ENCODE measurements around the gene YTHDF2. TPM values are rescaled to one million over a fixed set of nuclear protein-coding genes. Genes with fewer than 3 reads are reported as not detected.

The YTHDF2 gene
- polyA plus RNA-seq, 1 experiment: 85.1 TPM

GRCh38 chr1:28735961-28736449 is 735 bp upstream of the YTHDF2 start:
- Histone ChIP-seq H3K9me3 (ENCODE audit: control insufficient read depth, insufficient read depth, low read length) (no peaks in the 10 kb centered on the region; the same call in 1 of the 2 replicates), H3K27me3 (ENCODE audit: control insufficient read depth, insufficient read depth, low read length) (no peaks in the 10 kb centered on the region), H3K4me3 (ENCODE audit: low read depth, low read length) (peak overlapping the region; percentile 57), H3K27ac (ENCODE audit: low read depth, low read length) (peak overlapping the region; percentile 87)
- no peak for DNase-seq (ENCODE audit: low read depth, low spot score)
- TF ChIP-seq CTCF (IDR thresholded peaks at IDR 0.05; ENCODE audit: low read depth, low read length): no peak
- ChIA-PET POLR2A (interaction anchor here (0.6 to 2.2 kb wide), 24 partner anchors 10 to 446 kb away, joined by 3 to 39 read pairs (median 5); partner anchors contain the start of genes GMEB1, RNU11, SRSF4 and TAF12), CTCF (interaction anchor here (0.6 to 2.3 kb wide), 32 partner anchors 9 to 1081 kb away, joined by 3 to 66 read pairs (median 6); partner anchors contain the start of genes GMEB1 and RNU11)

GRCh38 chr1:28737307-28738132 is 780 bp downstream of the YTHDF2 start:
- TF ChIP-seq CTCF (IDR thresholded peaks at IDR 0.05; ENCODE audit: low read depth, low read length): no peak
- ChIA-PET CTCF (interaction anchor here (0.5 to 2.3 kb wide), 54 partner anchors 8 to 444 kb away, joined by 3 to 66 read pairs (median 5); partner anchors contain the start of genes GMEB1, RNU11 and SRSF4), POLR2A (interaction anchor here (0.6 to 2.2 kb wide), 24 partner anchors 11 to 444 kb away, joined by 3 to 39 read pairs (median 6); partner anchors contain the start of genes GMEB1, RNU11, SRSF4 and TAF12)
- Histone ChIP-seq H3K9me3 (ENCODE audit: control insufficient read depth, insufficient read depth, low read length) (no peaks in the 10 kb centered on the region; the same call in 1 of the 2 replicates), H3K27me3 (ENCODE audit: control insufficient read depth, insufficient read depth, low read length) (no peaks in the 10 kb centered on the region), H3K4me3 (ENCODE audit: low read depth, low read length) (peak overlapping the region; percentile 77), H3K27ac (ENCODE audit: low read depth, low read length) (peak overlapping the region; percentile 82)
- DNase-seq (ENCODE audit: low read depth, low spot score): no peak

GRCh38 chr1:28740118-28740517 is 3.4 kb downstream of the YTHDF2 start:
- DNase-seq (ENCODE audit: low read depth, low spot score): no peak
- Histone ChIP-seq H3K27ac (ENCODE audit: low read depth, low read length) (no peak overlapping the region), H3K27me3 (ENCODE audit: control insufficient read depth, insufficient read depth, low read length) (no peaks in the 10 kb centered on the region), H3K9me3 (ENCODE audit: control insufficient read depth, insufficient read depth, low read length) (no peaks in the 10 kb centered on the region; the same call in 1 of the 2 replicates), H3K4me3 (ENCODE audit: low read depth, low read length) (no peak overlapping the region)
- POLR2A ChIA-PET: no interaction called here
- CTCF ChIA-PET: interaction anchor here (1.5 kb wide), 1 partner anchor 44 kb away, joined by 3 read pairs; no protein-coding TSS in a partner anchor
- TF ChIP-seq CTCF (IDR thresholded peaks at IDR 0.05; ENCODE audit: low read depth, low read length): no peak

- Histone ChIP-seq H3K9me3 (ENCODE audit: control insufficient read depth, insufficient read depth, low read length) (no peaks in the 10 kb centered on the region), H3K27me3 (ENCODE audit: control insufficient read depth, insufficient read depth, low read length) (no peaks in the 10 kb centered on the region), H3K4me3 (ENCODE audit: low read depth, low read length) (no peak overlapping the region), H3K27ac (ENCODE audit: low read depth, low read length) (no peak overlapping the region)
- ChIA-PET CTCF (interaction anchor here (1.8 kb wide), 1 partner anchor 8 kb away, joined by 12 read pairs; the partner anchor contains the start of gene YTHDF2), POLR2A (no interaction called here)
- TF ChIP-seq CTCF (IDR thresholded peaks at IDR 0.05; ENCODE audit: low read depth, low read length): no peak
- DNase-seq (ENCODE audit: low read depth, low spot score): no peak
These were observed 7.4 kb downstream of the YTHDF2 start for GRCh38 chr1:28744184-28744583.

Data from AG04450 (cell line).